Measurements from ENCODE around the gene ADARB2. TPM values are rescaled to one million over a fixed set of nuclear protein-coding genes. Genes with fewer than 3 reads are reported as not detected.

The ADARB2 gene
- total RNA-seq, 6 donors from 2014 or later, result 0.69 to 5.2 (median 1.8) TPM

DNA sequence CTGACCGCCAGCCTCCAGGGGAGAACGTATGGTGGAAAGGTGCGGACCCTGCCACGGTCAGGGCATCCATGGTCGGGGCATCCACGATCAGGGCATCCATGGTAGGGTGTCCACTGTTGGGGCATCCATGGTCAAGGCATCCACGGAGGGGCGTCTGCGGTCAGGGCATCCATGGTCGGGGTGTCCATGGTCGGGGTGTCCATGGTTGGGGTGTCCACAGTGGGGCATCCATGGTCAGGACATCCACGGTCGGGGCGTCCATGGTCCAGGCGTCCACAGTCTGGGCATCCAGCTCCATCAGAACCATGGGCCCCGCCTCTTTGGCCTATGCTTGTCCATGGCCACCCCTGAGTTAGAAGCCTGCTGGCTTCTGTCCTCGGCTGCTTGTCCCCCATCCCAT lies 148.1 kb downstream of the ADARB2 start:
- TF ChIP-seq CTCF (IDR thresholded peaks at IDR 0.05) (no peak), POLR2AphosphoS5 (IDR thresholded peaks at IDR 0.05) (no peak), POLR2A (IDR thresholded peaks at IDR 0.05) (no peak), EP300 (IDR thresholded peaks at IDR 0.05) (no peak)
- 94 to 95% methylated on average over 9 to 17 of the region's 17 CpGs for WGBS, 2 donors
- Histone ChIP-seq H3K4me3 (no peak overlapping the region), H3K27ac (no peak overlapping the region), H3K4me1 (no peaks in the 10 kb centered on the region), H3K36me3 (no peaks in the 10 kb centered on the region), H3K27me3 (no peaks in the 10 kb centered on the region), H3K9me3 (no peaks in the 10 kb centered on the region)
- ATAC-seq (ENCODE audit: low FRiP score in 2 of 2) (peak; percentile 16 to 55), DNase-seq (no peak)

DNA sequence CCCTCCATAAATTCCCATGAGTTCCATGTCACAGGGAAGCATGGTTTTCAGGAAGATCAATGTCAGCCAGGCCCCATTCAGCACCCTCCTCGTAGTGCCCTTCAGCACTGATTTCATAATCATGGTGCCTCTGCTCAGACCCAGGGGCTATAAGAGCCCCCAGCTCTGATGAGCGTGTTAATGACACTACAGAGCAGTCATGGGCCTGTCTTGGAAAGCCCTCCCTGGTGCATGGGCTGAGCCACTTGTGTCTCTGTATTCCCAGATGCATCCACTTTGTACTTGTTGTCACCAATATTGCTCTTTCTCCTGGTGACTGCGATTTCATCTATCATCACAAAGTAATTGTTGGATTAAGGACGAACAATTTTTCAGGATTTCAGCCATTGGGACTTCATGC lies 154.6 kb downstream of the ADARB2 start:
- 65 to 66% methylated on average over 4 of the region's 4 CpGs for WGBS, 2 donors
- H3K27ac ChIP-seq, result no peak overlapping the region
- no peaks in the 10 kb centered on the region for H3K27me3 ChIP-seq
- no peak overlapping the region for H3K4me3 ChIP-seq
- no peaks in the 10 kb centered on the region for H3K36me3 ChIP-seq
- H3K9me3 ChIP-seq, result no peaks in the 10 kb centered on the region
- no peak for ATAC-seq (ENCODE audit: low FRiP score in 2 of 2)
- H3K4me1 ChIP-seq, result no peaks in the 10 kb centered on the region
- TF ChIP-seq EP300 (IDR thresholded peaks at IDR 0.05), result no peak
- TF ChIP-seq CTCF (IDR thresholded peaks at IDR 0.05), result no peak
- TF ChIP-seq POLR2A (IDR thresholded peaks at IDR 0.05), result no peak
- TF ChIP-seq POLR2AphosphoS5 (IDR thresholded peaks at IDR 0.05), result no peak
- no peak for DNase-seq

DNA sequence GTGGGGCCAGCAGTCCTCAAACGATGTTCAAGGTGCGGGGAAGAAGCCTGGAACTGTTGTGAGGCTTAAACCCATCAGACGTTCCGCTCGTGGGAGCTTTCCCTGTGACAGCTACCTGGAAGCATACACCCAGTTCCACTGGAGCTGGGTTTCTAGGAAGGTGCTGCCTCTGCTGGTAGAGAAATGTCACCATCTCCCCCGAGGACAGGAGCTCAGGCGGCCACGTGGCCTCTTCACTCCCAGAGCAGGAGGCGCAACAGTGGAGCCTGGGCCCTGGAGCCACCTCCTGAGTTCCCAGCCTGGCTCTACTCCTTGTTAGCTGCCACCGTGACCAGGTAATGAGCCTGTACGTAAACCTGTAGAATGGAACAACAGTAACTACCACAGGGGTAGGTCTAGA lies 156.1 kb downstream of the ADARB2 start:
- no peak for DNase-seq
- WGBS, 2 donors, result 41 to 59% methylated on average over 7 to 11 of the region's 11 CpGs
- ATAC-seq (ENCODE audit: low FRiP score in 2 of 2), result no peak
- Histone ChIP-seq H3K27me3 (no peaks in the 10 kb centered on the region), H3K27ac (no peak overlapping the region), H3K4me3 (no peak overlapping the region), H3K4me1 (no peaks in the 10 kb centered on the region), H3K36me3 (no peaks in the 10 kb centered on the region), H3K9me3 (no peaks in the 10 kb centered on the region)
- TF ChIP-seq POLR2AphosphoS5 (IDR thresholded peaks at IDR 0.05), result no peak
- no peak for TF ChIP-seq POLR2A (IDR thresholded peaks at IDR 0.05)
- no peak for TF ChIP-seq CTCF (IDR thresholded peaks at IDR 0.05)
- no peak for TF ChIP-seq EP300 (IDR thresholded peaks at IDR 0.05)

DNA sequence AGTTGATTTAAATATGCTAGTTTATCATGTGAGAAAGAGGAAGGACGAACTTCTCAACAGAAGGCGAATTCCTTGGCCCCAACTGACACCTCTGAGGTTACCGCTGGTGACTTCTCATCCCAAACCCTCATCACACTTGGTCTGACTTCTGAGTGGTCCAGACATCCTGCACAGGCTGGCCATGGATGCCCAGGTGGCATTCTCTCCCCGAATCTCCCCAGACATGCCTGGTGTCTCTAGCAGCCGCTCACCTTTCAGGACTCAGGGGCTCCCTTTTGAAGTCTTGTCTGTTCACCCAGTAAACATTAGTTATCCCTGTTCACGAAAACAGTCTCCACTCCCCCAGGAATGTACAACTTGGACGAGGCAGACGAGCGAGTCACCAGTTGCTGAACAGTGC lies 157.7 kb downstream of the ADARB2 start:
- H3K27me3 ChIP-seq, result no peaks in the 10 kb centered on the region
- no peaks in the 10 kb centered on the region for H3K4me1 ChIP-seq
- H3K4me3 ChIP-seq, result no peak overlapping the region
- DNase-seq (no peak), ATAC-seq (ENCODE audit: low FRiP score in 2 of 2) (no peak)
- no peak for TF ChIP-seq EP300 (IDR thresholded peaks at IDR 0.05)
- no peak for TF ChIP-seq CTCF (IDR thresholded peaks at IDR 0.05)
- TF ChIP-seq POLR2AphosphoS5 (IDR thresholded peaks at IDR 0.05), result no peak
- TF ChIP-seq POLR2A (IDR thresholded peaks at IDR 0.05), result no peak
- H3K9me3 ChIP-seq, result no peaks in the 10 kb centered on the region
- H3K36me3 ChIP-seq, result no peaks in the 10 kb centered on the region
- WGBS, 2 donors, result 43 to 57% methylated on average over 8 to 9 of the region's 9 CpGs
- H3K27ac ChIP-seq, result no peak overlapping the region

- 84% methylated on average over 5 to 7 of the region's 7 CpGs for WGBS, 2 donors
- Histone ChIP-seq H3K27ac (no peak overlapping the region), H3K27me3 (no peaks in the 10 kb centered on the region), H3K36me3 (no peaks in the 10 kb centered on the region), H3K4me1 (no peaks in the 10 kb centered on the region), H3K4me3 (no peak overlapping the region), H3K9me3 (no peaks in the 10 kb centered on the region)
- TF ChIP-seq POLR2AphosphoS5 (IDR thresholded peaks at IDR 0.05) (no peak), CTCF (IDR thresholded peaks at IDR 0.05) (no peak), EP300 (IDR thresholded peaks at IDR 0.05) (no peak), POLR2A (IDR thresholded peaks at IDR 0.05) (no peak)
- DNase-seq (no peak), ATAC-seq (ENCODE audit: low FRiP score in 2 of 2) (no peak)
Measured at GRCh38 chr10:1579141-1579491, 158.2 kb downstream of the ADARB2 start.
